Fibroblast of lung (primary cell): ENCODE results near the gene CFAP58. TPM values are rescaled to one million over a fixed set of nuclear protein-coding genes. Genes with fewer than 3 reads are reported as not detected.

ENCODE experiments used
- DNase-seq, 2 donors: peaks; one replicate each; pipeline versions ENCODE4 v3.0.0 to v3.0.0-alpha.2; 2010; ENCODE audit warnings: low read depth in 2 of 2
- H2AFZ ChIP-seq: 2 replicates; pipeline ENCODE4 v1.5.1; 2012; ENCODE audit warnings: low read length, control low read depth, inconsistent platforms
- H3K27ac ChIP-seq: 2 replicates; pipeline ENCODE4 v1.5.1; 2011; ENCODE audit warnings: low read length, control low read depth; ENCODE audit not compliant: insufficient read depth
- H3K27me3 ChIP-seq: 2 replicates; pipeline ENCODE4 v1.5.1; 2011; ENCODE audit warnings: mild to moderate bottlenecking, low read length; ENCODE audit not compliant: control insufficient read depth, insufficient read depth
- H3K36me3 ChIP-seq: 2 replicates; pipeline ENCODE4 v1.5.1; 2011; ENCODE audit warnings: low read length; ENCODE audit not compliant: control insufficient read depth, insufficient read depth
- H3K4me1 ChIP-seq: 2 replicates; pipeline ENCODE4 v1.5.1; 2011; ENCODE audit warnings: low read length; ENCODE audit not compliant: control insufficient read depth, insufficient read depth; ENCODE audit errors: extremely low read depth
- H3K4me2 ChIP-seq: 2 replicates; pipeline ENCODE4 v1.5.1; 2011; ENCODE audit warnings: low read length, control low read depth; ENCODE audit not compliant: insufficient read depth; ENCODE audit errors: extremely low read depth
- H3K4me3 ChIP-seq, 4 experiments: fragments of 200-600 bp in 1 of 4; sonication (generic) in 1 of 4; replicated peaks in 1 of 4; 2 replicates each; pipeline ENCODE4 v1.5.1; 2011 to 2016; ENCODE audit warnings: low read length in 4 of 4, low read depth in 3 of 4, mild to moderate bottlenecking in 3 of 4, control low read depth in 2 of 4, inconsistent platforms in 1 of 4, mixed read lengths in 1 of 4; ENCODE audit not compliant: insufficient read depth in 1 of 4; ENCODE audit errors: control extremely low read depth in 1 of 4
- H3K79me2 ChIP-seq: 2 replicates; pipeline ENCODE4 v1.5.1; 2012; ENCODE audit warnings: mild to moderate bottlenecking, low read length, inconsistent platforms; ENCODE audit not compliant: control insufficient read depth, insufficient read depth
- H3K9ac ChIP-seq: 2 replicates; pipeline ENCODE4 v1.5.1; 2011; ENCODE audit warnings: mild to moderate bottlenecking, low read length, control low read depth; ENCODE audit not compliant: insufficient read depth
- H3K9me3 ChIP-seq: 2 replicates; pipeline ENCODE4 v1.5.1; 2012; ENCODE audit warnings: low read depth, low read length; ENCODE audit not compliant: control insufficient read depth, insufficient read depth
- H4K20me1 ChIP-seq: 2 replicates; pipeline ENCODE4 v1.5.1; 2011; ENCODE audit warnings: low read length; ENCODE audit not compliant: control insufficient read depth, insufficient read depth; ENCODE audit errors: extremely low read depth
- CTCF ChIP-seq, 2 donors: IDR thresholded peaks in 1 of 2; conservative IDR thresholded peaks in 1 of 2; 1 replicate in 1 of 2; 2 replicates in 1 of 2; pipeline ENCODE4 v1.5.1; 2011 to 2012; ENCODE audit warnings: low read length in 2 of 2, control low read depth in 1 of 2, inconsistent platforms in 1 of 2, low read depth in 1 of 2, mild to moderate bottlenecking in 1 of 2
- EZH2 ChIP-seq: IDR thresholded peaks from 2 replicates; pipeline ENCODE4 v1.5.1; 2012; ENCODE audit warnings: low read length, control low read depth, mild to moderate bottlenecking; ENCODE audit errors: missing control alignments
- polyA plus RNA-seq, 2 donors: library from polyadenylated mRNA; depleted of rRNA in 1 of 2; stranded (reverse) in 1 of 2; unstranded in 1 of 2; fragments of >200 nt; gene quantifications; 2 replicates each; pipeline ENCODE4 v1.2.1, GENCODE V29; 2011 to 2012; ENCODE audit warnings: missing spikeins in 1 of 2
- total RNA-seq: library from RNA; depleted of rRNA; stranded (reverse); fragments of >200 nt; gene quantifications from 2 replicates; pipeline ENCODE4 v1.2.1, GENCODE V29; 2014

The CFAP58 gene
- total and polyA plus RNA-seq, 2 donors (not counting 1 experiment from before 2014, with no cell fraction given) = 0.33 to 0.42 TPM

GRCh38 chr10:104449391-104449790 lies 95.8 kb downstream of the CFAP58 start:
- Histone ChIP-seq H3K4me2 (no peak overlapping the region), H3K9me3 (no peaks in the 10 kb centered on the region), H3K9ac (no peak overlapping the region), H4K20me1 (no peaks in the 10 kb centered on the region), H2AFZ (no peak overlapping the region), H3K27me3 (no peaks in the 10 kb centered on the region), H3K79me2 (no peaks in the 10 kb centered on the region), H3K4me3 (no peak overlapping the region), H3K4me1 (peaks cover 3% of the 10 kb centered on the region), H3K27ac (no peak overlapping the region), H3K36me3 (no peaks in the 10 kb centered on the region)
- peak in 1 of 2 donors; percentile 73 for DNase-seq
- no peak for TF ChIP-seq EZH2
- TF ChIP-seq CTCF (conservative IDR thresholded peaks at IDR 0.05 in 1 of 2, IDR thresholded peaks at IDR 0.05 in 1 of 2; ENCODE audit: low read depth in 1 of 2, low read length in 2 of 2) = no peak

- Histone ChIP-seq H3K36me3 (no peaks in the 10 kb centered on the region), H3K27me3 (no peaks in the 10 kb centered on the region), H3K9me3 (no peaks in the 10 kb centered on the region), H3K27ac (no peak overlapping the region), H3K4me1 (peaks cover under 1% of the 10 kb centered on the region), H3K9ac (no peak overlapping the region), H2AFZ (no peak overlapping the region), H3K4me3 (no peak overlapping the region), H3K79me2 (no peaks in the 10 kb centered on the region), H4K20me1 (no peaks in the 10 kb centered on the region), H3K4me2 (no peak overlapping the region)
- DNase-seq = no peak
- TF ChIP-seq CTCF (conservative IDR thresholded peaks at IDR 0.05 in 1 of 2, IDR thresholded peaks at IDR 0.05 in 1 of 2; ENCODE audit: low read depth in 1 of 2, low read length in 2 of 2) = no peak
- TF ChIP-seq EZH2 = no peak
Measured at GRCh38 chr10:104450490-104450889, 96.9 kb downstream of the CFAP58 start.

GRCh38 chr10:104450954-104451353 lies 97.3 kb downstream of the CFAP58 start:
- TF ChIP-seq CTCF (conservative IDR thresholded peaks at IDR 0.05 in 1 of 2, IDR thresholded peaks at IDR 0.05 in 1 of 2; ENCODE audit: low read depth in 1 of 2, low read length in 2 of 2) (no peak), EZH2 (no peak)
- no peak overlapping the region for H3K9ac ChIP-seq
- peak in 1 of 2 donors; percentile 36 for DNase-seq
- H3K4me2 ChIP-seq = no peak overlapping the region
- no peak overlapping the region for H3K4me3 ChIP-seq
- no peaks in the 10 kb centered on the region for H3K27me3 ChIP-seq
- no peaks in the 10 kb centered on the region for H3K79me2 ChIP-seq
- no peak overlapping the region for H2AFZ ChIP-seq
- H3K27ac ChIP-seq = no peak overlapping the region
- no peaks in the 10 kb centered on the region for H3K9me3 ChIP-seq
- no peaks in the 10 kb centered on the region for H3K4me1 ChIP-seq
- H4K20me1 ChIP-seq = no peaks in the 10 kb centered on the region
- no peaks in the 10 kb centered on the region for H3K36me3 ChIP-seq
